HepG2 (cell line): ENCODE measurements around the gene CADM1. TPM values are rescaled to one million over a fixed set of nuclear protein-coding genes. Genes with fewer than 3 reads are reported as not detected.

Source experiments
- ETV5 ChIP-seq: IDR thresholded peaks from 2 replicates; pipeline ENCODE4 v1.6.1; 2018; ENCODE audit warnings: missing biosample characterization, missing genetic modification reagents, inconsistent platforms, borderline replicate concordance
- FOXP4 ChIP-seq: sonication (generic); formaldehyde crosslinking; IDR thresholded peaks from 2 replicates; pipeline ENCODE4 v1.4.0; 2020; ENCODE audit warnings: missing genetic modification reagents
- HMGXB3 ChIP-seq: sonication (generic); formaldehyde crosslinking; IDR thresholded peaks from 2 replicates; pipeline ENCODE4 v1.4.0; 2020; ENCODE audit warnings: missing genetic modification reagents, borderline replicate concordance
- TARDBP ChIP-seq: sonication (generic); formaldehyde crosslinking; IDR thresholded peaks from 2 replicates; pipeline ENCODE4 v1.8.0; 2022; ENCODE audit warnings: mild to moderate bottlenecking, missing genetic modification reagents
- TBP ChIP-seq: sonication (generic); formaldehyde crosslinking; IDR thresholded peaks from 2 replicates; pipeline ENCODE4 v1.5.0; 2020; ENCODE audit warnings: missing genetic modification reagents
- TEAD2 ChIP-seq: sonication (generic); formaldehyde crosslinking; IDR thresholded peaks from 2 replicates; pipeline ENCODE4 v1.9.0; 2021; ENCODE audit warnings: missing genetic modification reagents
- USF2 ChIP-seq, 2 experiments: sonication (generic) in 1 of 2; formaldehyde crosslinking in 1 of 2; IDR thresholded peaks; 2 replicates each; pipeline versions ENCODE4 v1.5.1 to v1.6.1; 2011 to 2020; ENCODE audit warnings: borderline replicate concordance in 1 of 2, low read depth in 1 of 2, low read length in 1 of 2, mild to moderate bottlenecking in 1 of 2, missing genetic modification reagents in 1 of 2, moderate library complexity in 1 of 2
- ZBTB1 ChIP-seq: sonication (generic); formaldehyde crosslinking; IDR thresholded peaks from 2 replicates; pipeline ENCODE4 v1.4.0; 2020; ENCODE audit warnings: missing genetic modification reagents, borderline replicate concordance
- ZBTB49 ChIP-seq: sonication (generic); formaldehyde crosslinking; IDR thresholded peaks from 2 replicates; pipeline ENCODE4 v1.4.0; 2020; ENCODE audit warnings: missing genetic modification reagents, borderline replicate concordance
- ZFP62 ChIP-seq: sonication (generic); formaldehyde crosslinking; IDR thresholded peaks from 2 replicates; pipeline ENCODE4 v1.4.0; 2020; ENCODE audit warnings: missing genetic modification reagents
- ZSCAN12 ChIP-seq: sonication (generic); formaldehyde crosslinking; IDR thresholded peaks from 2 replicates; pipeline ENCODE4 v1.9.0; 2021; ENCODE audit warnings: mild to moderate bottlenecking, missing genetic modification reagents
- polyA plus RNA-seq, 8 experiments: library from polyadenylated mRNA; depleted of rRNA in 3 of 8; stranded (reverse) in 7 of 8; unstranded in 1 of 8; fragments of >200 nt; fragmentation: Illumina TruSeq in 4 of 8; extraction: Trizol in 4 of 8; gene quantifications; 2 replicates each; pipeline versions ENCODE4 v1.2.1 to v1.2.3, GENCODE V29; 2011 to 2016; ENCODE audit warnings: low read depth in 4 of 8, missing spikeins in 1 of 8, mixed read lengths in 1 of 8; ENCODE audit not compliant: insufficient read depth in 1 of 8
- total RNA-seq, 5 experiments: library from RNA; depleted of rRNA; stranded (reverse); fragments of >200 nt; fragmentation: Illumina TruSeq; extraction: Trizol; gene quantifications; 2 replicates each; pipeline ENCODE4 v1.2.3, GENCODE V29; 2016; ENCODE audit warnings: low read depth in 1 of 5
- TF ChIP-seq, protein P1 (sequence below): sonication (generic); formaldehyde crosslinking; IDR thresholded peaks from 2 replicates; pipeline ENCODE4 v1.4.0; 2020; ENCODE audit warnings: mild to moderate bottlenecking, missing genetic modification reagents
- TF ChIP-seq, protein P2 (sequence below): sonication (generic); formaldehyde crosslinking; IDR thresholded peaks from 2 replicates; pipeline ENCODE4 v1.5.1; 2020; ENCODE audit warnings: missing genetic modification reagents, mild to moderate bottlenecking, borderline replicate concordance

CADM1 gene
- total and polyA plus RNA-seq, 2 of the 13 experiments (the other 11 are each of a cell fraction or from before 2014, with no cell fraction given), result 71.3 to 122 TPM

DNA sequence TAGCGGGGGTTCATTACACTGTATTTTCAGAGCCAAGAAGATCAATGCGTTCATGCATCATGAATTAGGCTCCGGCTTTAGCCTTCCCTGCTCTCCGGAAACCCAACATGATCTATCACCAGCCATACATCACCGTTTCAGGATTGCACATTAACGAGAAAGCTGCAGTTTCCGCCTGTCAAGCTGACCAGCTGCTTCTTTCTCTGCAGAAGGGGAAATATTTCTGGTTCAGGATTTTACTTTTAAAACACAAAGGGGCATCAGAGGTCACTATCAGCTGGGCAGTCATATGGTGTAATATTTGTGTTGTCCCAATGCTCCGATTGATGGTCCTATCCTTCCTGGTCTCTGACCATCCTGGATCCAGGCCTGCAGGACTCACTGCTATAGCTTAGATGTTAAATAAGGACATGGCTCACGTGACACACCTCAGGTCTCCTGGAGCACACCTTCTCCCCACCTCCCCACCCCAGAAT is 21.4 kb upstream of the CADM1 start (continued):
- TF ChIP-seq FOXP4 (CRISPR knock-in tag) (peak; percentile 37; the same call in 1 of the 2 replicates), ZBTB49 (no peak), TARDBP (0 out of 2 replicates have a peak, but pooled peaks have one; percentile 40), HMGXB3 (no peak), ZBTB1 (no peak), ETV5 (CRISPR knock-in tag) (peak; percentile 70; the same call in 1 of the 2 replicates), TBP (no peak), TEAD2 (no peak), ZFP62 (CRISPR knock-in tag) (no peak), USF2 (IDR thresholded peaks at IDR 0.05; ENCODE audit: low read depth, low read length) (peak; percentile 53), USF2 (CRISPR knock-in tag; IDR thresholded peaks at IDR 0.05; ENCODE audit: borderline replicate concordance) (peak; percentile 79; the same call in 1 of the 2 replicates), ZSCAN12 (CRISPR knock-in tag) (no peak)
- TF ChIP-seq, protein P1, sequence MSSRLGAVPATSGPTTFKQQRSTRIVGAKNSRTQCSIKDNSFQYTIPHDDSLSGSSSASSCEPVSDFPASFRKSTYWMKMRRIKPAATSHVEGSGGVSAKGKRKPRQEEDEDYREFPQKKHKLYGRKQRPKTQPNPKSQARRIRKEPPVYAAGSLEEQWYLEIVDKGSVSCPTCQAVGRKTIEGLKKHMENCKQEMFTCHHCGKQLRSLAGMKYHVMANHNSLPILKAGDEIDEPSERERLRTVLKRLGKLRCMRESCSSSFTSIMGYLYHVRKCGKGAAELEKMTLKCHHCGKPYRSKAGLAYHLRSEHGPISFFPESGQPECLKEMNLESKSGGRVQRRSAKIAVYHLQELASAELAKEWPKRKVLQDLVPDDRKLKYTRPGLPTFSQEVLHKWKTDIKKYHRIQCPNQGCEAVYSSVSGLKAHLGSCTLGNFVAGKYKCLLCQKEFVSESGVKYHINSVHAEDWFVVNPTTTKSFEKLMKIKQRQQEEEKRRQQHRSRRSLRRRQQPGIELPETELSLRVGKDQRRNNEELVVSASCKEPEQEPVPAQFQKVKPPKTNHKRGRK (CRISPR knock-in tag), result no peak
- TF ChIP-seq, protein P2, sequence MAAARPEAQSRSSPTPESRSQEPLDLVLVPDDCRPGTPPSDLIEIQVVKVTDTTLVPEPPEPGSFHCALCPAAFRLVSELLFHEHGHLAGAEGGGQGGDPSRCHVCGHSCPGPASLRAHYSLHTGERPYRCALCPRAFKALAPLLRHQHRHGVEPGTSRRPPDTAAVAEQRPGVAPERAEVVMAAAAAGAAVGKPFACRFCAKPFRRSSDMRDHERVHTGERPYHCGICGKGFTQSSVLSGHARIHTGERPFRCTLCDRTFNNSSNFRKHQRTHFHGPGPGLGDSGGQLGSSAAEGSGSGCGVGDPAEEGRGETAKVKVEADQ (CRISPR knock-in tag), result no peak
